Stimulated activated CD8-positive, alpha-beta memory T cell treated with anti-CD3 and anti-CD28 coated beads, Interleukin-7, amount 100 ng/mL, for 48 hours (primary cell): ENCODE measurements around the gene IQGAP2.
"Not testable (repeated sequence)": the region's sequence is repeated elsewhere in the genome, so short reads cannot be mapped to it uniquely, and the experiment has no call there.

Source experiments
- DNase-seq, 2 donors: peaks; one replicate each; pipeline ENCODE4 v3.0.0-alpha.2; 2020; ENCODE audit warnings: low read depth in 1 of 2; ENCODE audit errors: extremely low read depth in 1 of 2

The IQGAP2 gene

GRCh38 chr5:76735762-76736545 is 332.9 kb downstream of the IQGAP2 start:
- DNase-seq: no peak

- no peak for DNase-seq
Observed at GRCh38 chr5:76736679-76737556, 333.8 kb downstream of the IQGAP2 start.

GRCh38 chr5:76737846-76738245 is 334.8 kb downstream of the IQGAP2 start:
- no peak for DNase-seq

- not testable (repeated sequence) for DNase-seq
Observed at GRCh38 chr5:76741506-76741905, 338.4 kb downstream of the IQGAP2 start.

GRCh38 chr5:76742583-76742982 is 339.5 kb downstream of the IQGAP2 start:
- no peak for DNase-seq

- DNase-seq: no peak
Observed at GRCh38 chr5:76744632-76745031, 341.5 kb downstream of the IQGAP2 start.

- no peak for DNase-seq
Observed at GRCh38 chr5:76745670-76746069, 342.6 kb downstream of the IQGAP2 start.

- DNase-seq: no peak
Observed at GRCh38 chr5:76746677-76747076, 343.6 kb downstream of the IQGAP2 start.

GRCh38 chr5:76747706-76748105 is 344.6 kb downstream of the IQGAP2 start:
- no peak for DNase-seq

GRCh38 chr5:76751291-76751690 is 348.2 kb downstream of the IQGAP2 start:
- DNase-seq: no peak

- DNase-seq: no peak
Observed at GRCh38 chr5:76754668-76755078, 351.6 kb downstream of the IQGAP2 start.

GRCh38 chr5:76755779-76756637 is 352.9 kb downstream of the IQGAP2 start:
- no peak for DNase-seq

GRCh38 chr5:76757049-76757448 is 354.0 kb downstream of the IQGAP2 start:
- DNase-seq: no peak
